HEK293 (cell line): Measurements from ENCODE around the gene ZNF292.

Source experiments
- CTCF ChIP-seq: fragments of 450-650 bp; formaldehyde crosslinking; IDR thresholded peaks from 2 replicates; pipeline ENCODE4 v1.5.1; 2016; ENCODE audit warnings: missing biosample characterization, missing genetic modification characterization
- KLF16 ChIP-seq: fragments of 450-650 bp; formaldehyde crosslinking; IDR thresholded peaks from 2 replicates; pipeline ENCODE4 v1.5.1; 2017; ENCODE audit warnings: missing biosample characterization, missing genetic modification characterization
- ZNF138 ChIP-seq: fragments of 450-650 bp; formaldehyde crosslinking; IDR thresholded peaks from 2 replicates; pipeline ENCODE4 v1.5.1; 2016; ENCODE audit warnings: missing biosample characterization, missing genetic modification characterization, borderline replicate concordance
- ZNF292 ChIP-seq: fragments of 450-650 bp; formaldehyde crosslinking; IDR thresholded peaks from 2 replicates; pipeline ENCODE4 v1.5.1; 2016; ENCODE audit warnings: low read depth, missing biosample characterization, missing genetic modification characterization, borderline replicate concordance
- ZNF677 ChIP-seq: fragments of 450-650 bp; IDR thresholded peaks from 2 replicates; pipeline ENCODE4 v1.5.0; 2018; ENCODE audit warnings: missing biosample characterization, mild to moderate bottlenecking, missing genetic modification characterization, moderate library complexity
- ZNF837 ChIP-seq: fragments of 450-650 bp; formaldehyde crosslinking; IDR thresholded peaks from 2 replicates; pipeline ENCODE4 v1.5.1; 2016; ENCODE audit warnings: missing biosample characterization, missing genetic modification characterization
- TF ChIP-seq, protein P1 (sequence below): fragments of 450-650 bp; formaldehyde crosslinking; IDR thresholded peaks from 2 replicates; pipeline ENCODE4 v1.5.1; 2016; ENCODE audit warnings: missing biosample characterization, missing genetic modification characterization
- TF ChIP-seq, protein P2 (sequence below): fragments of 450-650 bp; formaldehyde crosslinking; optimal IDR thresholded peaks from 2 replicates; pipeline ENCODE3; 2016; ENCODE audit warnings: missing biosample characterization, mild to moderate bottlenecking, missing genetic modification characterization

DNA sequence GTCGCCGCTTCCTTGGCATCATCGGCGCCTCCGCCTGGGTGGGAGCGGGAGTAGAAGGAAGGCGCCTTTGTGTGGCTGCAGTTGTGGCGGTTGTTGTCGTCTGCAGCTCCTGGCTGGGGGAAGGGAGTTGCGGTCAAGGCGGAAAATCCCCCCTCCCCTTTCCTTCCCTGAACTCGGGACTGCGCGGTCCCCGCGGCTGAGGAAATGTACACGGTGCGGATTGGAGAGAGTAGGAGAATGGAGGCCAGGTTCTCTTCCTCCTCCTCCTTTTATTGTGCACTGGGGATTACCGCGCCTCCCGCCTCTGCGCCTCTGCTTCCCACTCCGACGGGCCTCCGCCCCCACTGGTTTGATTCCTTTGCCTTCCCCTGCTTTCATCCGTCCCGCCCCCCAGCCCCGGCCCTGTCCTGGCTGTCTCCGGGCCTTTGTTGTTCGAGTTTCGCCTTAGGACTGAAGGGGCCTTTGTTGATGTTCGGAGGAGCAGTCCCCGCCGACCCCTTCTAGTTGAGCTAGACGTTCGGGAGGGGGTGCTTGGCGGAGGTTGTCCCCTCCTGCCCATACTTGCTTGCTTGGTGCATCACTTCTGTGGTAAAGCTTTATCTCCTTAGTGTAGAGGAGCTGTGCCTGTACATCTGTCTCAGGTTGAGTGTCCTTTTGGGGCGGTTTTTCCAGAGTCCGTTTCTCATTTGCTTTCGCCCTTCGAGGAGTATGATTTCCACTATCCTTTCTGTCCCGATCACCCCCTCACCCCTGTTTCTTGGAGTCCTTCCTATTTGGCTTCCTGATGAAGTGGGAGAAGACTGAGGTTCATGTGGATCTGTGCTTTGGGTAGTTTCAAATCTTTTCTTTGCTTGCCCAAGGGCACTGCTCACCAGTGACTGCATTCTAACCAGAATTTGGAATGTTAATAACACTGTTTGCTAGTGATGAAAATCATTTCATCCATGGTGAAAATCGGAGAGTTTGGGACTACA lies 764 bp downstream of the ZNF292 start:
- TF ChIP-seq ZNF138 (tag by site-specific recombination), result no peak
- no peak for TF ChIP-seq ZNF837 (tag by site-specific recombination)
- TF ChIP-seq CTCF (tag by site-specific recombination), result no peak
- TF ChIP-seq, protein P1, sequence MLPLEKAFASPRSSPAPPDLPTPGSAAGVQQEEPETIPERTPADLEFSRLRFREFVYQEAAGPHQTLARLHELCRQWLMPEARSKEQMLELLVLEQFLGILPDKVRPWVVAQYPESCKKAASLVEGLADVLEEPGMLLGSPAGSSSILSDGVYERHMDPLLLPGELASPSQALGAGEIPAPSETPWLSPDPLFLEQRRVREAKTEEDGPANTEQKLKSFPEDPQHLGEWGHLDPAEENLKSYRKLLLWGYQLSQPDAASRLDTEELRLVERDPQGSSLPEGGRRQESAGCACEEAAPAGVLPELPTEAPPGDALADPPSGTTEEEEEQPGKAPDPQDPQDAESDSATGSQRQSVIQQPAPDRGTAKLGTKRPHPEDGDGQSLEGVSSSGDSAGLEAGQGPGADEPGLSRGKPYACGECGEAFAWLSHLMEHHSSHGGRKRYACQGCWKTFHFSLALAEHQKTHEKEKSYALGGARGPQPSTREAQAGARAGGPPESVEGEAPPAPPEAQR, result no peak
- TF ChIP-seq KLF16 (tag by site-specific recombination), result no peak
- no peak for TF ChIP-seq ZNF677
- no peak for TF ChIP-seq ZNF292 (tag by site-specific recombination)
- TF ChIP-seq, protein P2, sequence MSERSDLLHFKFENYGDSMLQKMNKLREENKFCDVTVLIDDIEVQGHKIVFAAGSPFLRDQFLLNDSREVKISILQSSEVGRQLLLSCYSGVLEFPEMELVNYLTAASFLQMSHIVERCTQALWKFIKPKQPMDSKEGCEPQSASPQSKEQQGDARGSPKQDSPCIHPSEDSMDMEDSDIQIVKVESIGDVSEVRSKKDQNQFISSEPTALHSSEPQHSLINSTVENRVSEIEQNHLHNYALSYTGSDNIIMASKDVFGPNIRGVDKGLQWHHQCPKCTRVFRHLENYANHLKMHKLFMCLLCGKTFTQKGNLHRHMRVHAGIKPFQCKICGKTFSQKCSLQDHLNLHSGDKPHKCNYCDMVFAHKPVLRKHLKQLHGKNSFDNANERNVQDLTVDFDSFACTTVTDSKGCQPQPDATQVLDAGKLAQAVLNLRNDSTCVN (tag by site-specific recombination), result peak; percentile 47
